Fibroblast of lung (primary cell): Measurements from ENCODE around the gene PBX1. TPM values are rescaled to one million over a fixed set of nuclear protein-coding genes. Genes with fewer than 3 reads are reported as not detected.

ENCODE experiments used
- DNase-seq, 2 donors: peaks; one replicate each; pipeline versions ENCODE4 v3.0.0 to v3.0.0-alpha.2; 2010; ENCODE audit warnings: low read depth in 2 of 2
- H2AFZ ChIP-seq: 2 replicates; pipeline ENCODE4 v1.5.1; 2012; ENCODE audit warnings: low read length, control low read depth, inconsistent platforms
- H3K27ac ChIP-seq: 2 replicates; pipeline ENCODE4 v1.5.1; 2011; ENCODE audit warnings: low read length, control low read depth; ENCODE audit not compliant: insufficient read depth
- H3K27me3 ChIP-seq: 2 replicates; pipeline ENCODE4 v1.5.1; 2011; ENCODE audit warnings: mild to moderate bottlenecking, low read length; ENCODE audit not compliant: control insufficient read depth, insufficient read depth
- H3K36me3 ChIP-seq: 2 replicates; pipeline ENCODE4 v1.5.1; 2011; ENCODE audit warnings: low read length; ENCODE audit not compliant: control insufficient read depth, insufficient read depth
- H3K4me1 ChIP-seq: 2 replicates; pipeline ENCODE4 v1.5.1; 2011; ENCODE audit warnings: low read length; ENCODE audit not compliant: control insufficient read depth, insufficient read depth; ENCODE audit errors: extremely low read depth
- H3K4me2 ChIP-seq: 2 replicates; pipeline ENCODE4 v1.5.1; 2011; ENCODE audit warnings: low read length, control low read depth; ENCODE audit not compliant: insufficient read depth; ENCODE audit errors: extremely low read depth
- H3K4me3 ChIP-seq, 4 experiments: fragments of 200-600 bp in 1 of 4; sonication (generic) in 1 of 4; replicated peaks in 1 of 4; 2 replicates each; pipeline ENCODE4 v1.5.1; 2011 to 2016; ENCODE audit warnings: low read length in 4 of 4, low read depth in 3 of 4, mild to moderate bottlenecking in 3 of 4, control low read depth in 2 of 4, inconsistent platforms in 1 of 4, mixed read lengths in 1 of 4; ENCODE audit not compliant: insufficient read depth in 1 of 4; ENCODE audit errors: control extremely low read depth in 1 of 4
- H3K79me2 ChIP-seq: 2 replicates; pipeline ENCODE4 v1.5.1; 2012; ENCODE audit warnings: mild to moderate bottlenecking, low read length, inconsistent platforms; ENCODE audit not compliant: control insufficient read depth, insufficient read depth
- H3K9ac ChIP-seq: 2 replicates; pipeline ENCODE4 v1.5.1; 2011; ENCODE audit warnings: mild to moderate bottlenecking, low read length, control low read depth; ENCODE audit not compliant: insufficient read depth
- H3K9me3 ChIP-seq: 2 replicates; pipeline ENCODE4 v1.5.1; 2012; ENCODE audit warnings: low read depth, low read length; ENCODE audit not compliant: control insufficient read depth, insufficient read depth
- H4K20me1 ChIP-seq: 2 replicates; pipeline ENCODE4 v1.5.1; 2011; ENCODE audit warnings: low read length; ENCODE audit not compliant: control insufficient read depth, insufficient read depth; ENCODE audit errors: extremely low read depth
- CTCF ChIP-seq, 2 donors: IDR thresholded peaks in 1 of 2; conservative IDR thresholded peaks in 1 of 2; 1 replicate in 1 of 2; 2 replicates in 1 of 2; pipeline ENCODE4 v1.5.1; 2011 to 2012; ENCODE audit warnings: low read length in 2 of 2, control low read depth in 1 of 2, inconsistent platforms in 1 of 2, low read depth in 1 of 2, mild to moderate bottlenecking in 1 of 2
- EZH2 ChIP-seq: IDR thresholded peaks from 2 replicates; pipeline ENCODE4 v1.5.1; 2012; ENCODE audit warnings: low read length, control low read depth, mild to moderate bottlenecking; ENCODE audit errors: missing control alignments
- polyA plus RNA-seq, 2 donors: library from polyadenylated mRNA; depleted of rRNA in 1 of 2; stranded (reverse) in 1 of 2; unstranded in 1 of 2; fragments of >200 nt; gene quantifications; 2 replicates each; pipeline ENCODE4 v1.2.1, GENCODE V29; 2011 to 2012; ENCODE audit warnings: missing spikeins in 1 of 2
- total RNA-seq: library from RNA; depleted of rRNA; stranded (reverse); fragments of >200 nt; gene quantifications from 2 replicates; pipeline ENCODE4 v1.2.1, GENCODE V29; 2014

The PBX1 gene
- total and polyA plus RNA-seq, 2 donors (not counting 1 experiment from before 2014, with no cell fraction given) = 43.1 to 46.7 TPM

- H3K4me3 ChIP-seq = no peak overlapping the region
- TF ChIP-seq CTCF (conservative IDR thresholded peaks at IDR 0.05 in 1 of 2, IDR thresholded peaks at IDR 0.05 in 1 of 2; ENCODE audit: low read depth in 1 of 2, low read length in 2 of 2) (no peak), EZH2 (no peak)
- H4K20me1 ChIP-seq = no peaks in the 10 kb centered on the region
- no peak overlapping the region for H3K27ac ChIP-seq
- H3K79me2 ChIP-seq = no peaks in the 10 kb centered on the region
- H3K9ac ChIP-seq = no peak overlapping the region
- DNase-seq = no peak
- no peaks in the 10 kb centered on the region for H3K27me3 ChIP-seq
- H3K4me1 ChIP-seq = no peaks in the 10 kb centered on the region
- no peak overlapping the region for H3K4me2 ChIP-seq
- no peaks in the 10 kb centered on the region for H3K9me3 ChIP-seq
- no peaks in the 10 kb centered on the region for H3K36me3 ChIP-seq
- H2AFZ ChIP-seq = no peak overlapping the region
These were observed 327.1 kb downstream of the PBX1 start for GRCh38 chr1:164886101-164886500.

GRCh38 chr1:164891615-164892014 is 332.6 kb downstream of the PBX1 start:
- H2AFZ ChIP-seq = no peak overlapping the region
- no peak overlapping the region for H3K4me3 ChIP-seq
- no peaks in the 10 kb centered on the region for H3K79me2 ChIP-seq
- no peak overlapping the region for H3K4me2 ChIP-seq
- H4K20me1 ChIP-seq = no peaks in the 10 kb centered on the region
- no peaks in the 10 kb centered on the region for H3K36me3 ChIP-seq
- H3K9ac ChIP-seq = no peak overlapping the region
- H3K27me3 ChIP-seq = no peaks in the 10 kb centered on the region
- H3K9me3 ChIP-seq = no peaks in the 10 kb centered on the region
- H3K4me1 ChIP-seq = no peaks in the 10 kb centered on the region
- no peak for DNase-seq
- no peak overlapping the region for H3K27ac ChIP-seq
- no peak for TF ChIP-seq EZH2
- TF ChIP-seq CTCF (conservative IDR thresholded peaks at IDR 0.05 in 1 of 2, IDR thresholded peaks at IDR 0.05 in 1 of 2; ENCODE audit: low read depth in 1 of 2, low read length in 2 of 2) = no peak

GRCh38 chr1:164895026-164895912 is 336.3 kb downstream of the PBX1 start:
- H3K36me3 ChIP-seq = no peaks in the 10 kb centered on the region
- TF ChIP-seq CTCF (conservative IDR thresholded peaks at IDR 0.05 in 1 of 2, IDR thresholded peaks at IDR 0.05 in 1 of 2; ENCODE audit: low read depth in 1 of 2, low read length in 2 of 2) = no peak
- TF ChIP-seq EZH2 = no peak
- H3K27ac ChIP-seq = no peak overlapping the region
- H3K9ac ChIP-seq = no peak overlapping the region
- H4K20me1 ChIP-seq = no peaks in the 10 kb centered on the region
- no peaks in the 10 kb centered on the region for H3K27me3 ChIP-seq
- no peaks in the 10 kb centered on the region for H3K9me3 ChIP-seq
- no peak overlapping the region for H3K4me3 ChIP-seq
- H3K79me2 ChIP-seq = no peaks in the 10 kb centered on the region
- DNase-seq = no peak
- H2AFZ ChIP-seq = no peak overlapping the region
- H3K4me2 ChIP-seq = no peak overlapping the region
- H3K4me1 ChIP-seq = no peaks in the 10 kb centered on the region
